Endothelial cell of umbilical vein (primary cell): ENCODE data around the gene TUBB4B.

Source experiments
- CTCF ChIP-seq, 2 donors: IDR thresholded peaks; 1 replicate in 1 of 2; 2 replicates in 1 of 2; pipeline ENCODE4 v1.5.1; 2011; ENCODE audit warnings: low read length in 2 of 2, mild to moderate bottlenecking in 2 of 2, moderate library complexity in 2 of 2, control low read depth in 1 of 2, inconsistent platforms in 1 of 2, low read depth in 1 of 2; ENCODE audit not compliant: insufficient read depth in 1 of 2; ENCODE audit errors: extremely low read depth in 1 of 2
- EZH2 ChIP-seq: IDR thresholded peaks from 2 replicates; pipeline ENCODE4 v1.6.1; 2012; ENCODE audit warnings: borderline replicate concordance, low read depth, mild to moderate bottlenecking, moderate library complexity, low read length, inconsistent platforms; ENCODE audit not compliant: severe bottlenecking
- FOS ChIP-seq: IDR thresholded peaks from 2 replicates; pipeline ENCODE4 v1.6.1; 2011; ENCODE audit warnings: mild to moderate bottlenecking, low read length, moderate library complexity, borderline replicate concordance; ENCODE audit not compliant: insufficient read depth
- GATA2 ChIP-seq: IDR thresholded peaks from 2 replicates; pipeline ENCODE4 v1.7.0; 2011; ENCODE audit warnings: low read depth, mild to moderate bottlenecking, moderate library complexity, mixed read lengths, low read length; ENCODE audit not compliant: insufficient read length, insufficient read depth
- JUN ChIP-seq: IDR thresholded peaks from 2 replicates; pipeline ENCODE4 v1.6.1; 2011; ENCODE audit warnings: borderline replicate concordance, low read depth; ENCODE audit not compliant: insufficient read length, insufficient read depth
- MAX ChIP-seq: IDR thresholded peaks from 2 replicates; pipeline ENCODE4 v1.6.1; 2011; ENCODE audit not compliant: insufficient read depth, insufficient read length
- MYC ChIP-seq: IDR thresholded peaks from one replicate; pipeline ENCODE4 v1.6.1; 2011; ENCODE audit warnings: mild to moderate bottlenecking, low read depth, low read length
- POLR2A ChIP-seq: IDR thresholded peaks from 2 replicates; pipeline ENCODE4 v1.6.1; 2012; ENCODE audit warnings: low read depth, mild to moderate bottlenecking, control low read depth, low read length
- POLR2AphosphoS5 ChIP-seq: IDR thresholded peaks from 2 replicates; pipeline ENCODE4 v1.6.1; 2012; ENCODE audit warnings: low read depth, mild to moderate bottlenecking, control low read depth, low read length, moderate library complexity; ENCODE audit not compliant: insufficient read depth

GRCh38 chr9:137267933-137268355 is 26.9 kb downstream of the TUBB4B start:
- TF ChIP-seq EZH2 (no peak), POLR2A (no peak), CTCF (IDR thresholded peaks at IDR 0.05; ENCODE audit: extremely low read depth in 1 of 2, insufficient read depth in 1 of 2, low read depth in 1 of 2, low read length in 2 of 2) (no peak), GATA2 (no peak), POLR2AphosphoS5 (no peak), MYC (no peak), MAX (no peak), FOS (no peak), JUN (no peak)
